Adrenal gland (tissue), 5 donors: ENCODE measurements around the gene SOCS3.

ENCODE experiments used
- POLR2A ChIP-seq, 2 donors: fragments of 450-650 bp; IDR thresholded peaks; one replicate each; pipeline ENCODE4 v1.6.1; 2017; ENCODE audit warnings: antibody characterized with exemption in 2 of 2, mild to moderate bottlenecking in 2 of 2, moderate library complexity in 1 of 2
- TF ChIP-seq, protein P1 (sequence below), 6 experiments: fragments of 450-650 bp in 4 of 6; fragments of 200-600 bp in 2 of 6; sonication (generic) in 1 of 6; IDR thresholded peaks; 1 replicate in 5 of 6; 2 replicates in 1 of 6; pipeline versions ENCODE4 v1.5.1 to v1.8.0; 2016 to 2021; ENCODE audit warnings: antibody characterized with exemption in 6 of 6, mild to moderate bottlenecking in 2 of 6, moderate library complexity in 1 of 6
- donor health status: DM: no; HTN: no; CAD: no.

DNA sequence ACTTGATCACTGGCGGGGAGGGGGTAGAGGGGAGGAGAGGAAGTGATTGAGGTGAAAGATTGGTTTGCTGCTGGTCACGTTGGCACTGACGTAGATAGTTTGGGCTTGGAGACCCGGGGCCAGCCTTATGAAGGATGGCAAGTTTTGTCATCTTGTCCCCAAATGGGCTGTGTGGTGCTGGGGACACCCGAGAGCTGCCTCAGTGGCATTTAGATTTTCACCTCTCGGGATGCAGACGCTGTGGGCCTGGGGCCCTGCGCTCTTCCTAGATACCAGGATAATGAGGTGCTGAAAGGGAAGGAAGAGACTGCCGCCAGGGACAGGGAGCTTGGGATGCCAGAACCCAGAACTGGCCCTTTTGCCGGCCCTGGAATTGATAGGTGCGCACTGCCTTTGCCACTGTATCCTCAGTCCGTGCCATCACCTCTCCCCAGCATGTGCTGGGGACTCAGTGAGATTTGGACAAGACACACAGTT lies 1.4 kb upstream of the SOCS3 start:
- TF ChIP-seq POLR2A (IDR thresholded peaks at IDR 0.05): no peak
- TF ChIP-seq, protein P1, sequence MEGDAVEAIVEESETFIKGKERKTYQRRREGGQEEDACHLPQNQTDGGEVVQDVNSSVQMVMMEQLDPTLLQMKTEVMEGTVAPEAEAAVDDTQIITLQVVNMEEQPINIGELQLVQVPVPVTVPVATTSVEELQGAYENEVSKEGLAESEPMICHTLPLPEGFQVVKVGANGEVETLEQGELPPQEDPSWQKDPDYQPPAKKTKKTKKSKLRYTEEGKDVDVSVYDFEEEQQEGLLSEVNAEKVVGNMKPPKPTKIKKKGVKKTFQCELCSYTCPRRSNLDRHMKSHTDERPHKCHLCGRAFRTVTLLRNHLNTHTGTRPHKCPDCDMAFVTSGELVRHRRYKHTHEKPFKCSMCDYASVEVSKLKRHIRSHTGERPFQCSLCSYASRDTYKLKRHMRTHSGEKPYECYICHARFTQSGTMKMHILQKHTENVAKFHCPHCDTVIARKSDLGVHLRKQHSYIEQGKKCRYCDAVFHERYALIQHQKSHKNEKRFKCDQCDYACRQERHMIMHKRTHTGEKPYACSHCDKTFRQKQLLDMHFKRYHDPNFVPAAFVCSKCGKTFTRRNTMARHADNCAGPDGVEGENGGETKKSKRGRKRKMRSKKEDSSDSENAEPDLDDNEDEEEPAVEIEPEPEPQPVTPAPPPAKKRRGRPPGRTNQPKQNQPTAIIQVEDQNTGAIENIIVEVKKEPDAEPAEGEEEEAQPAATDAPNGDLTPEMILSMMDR (IDR thresholded peaks at IDR 0.05): no peak
